Activated effector memory CD4-positive, alpha-beta T cell treated with Interleukin-2 at 50 U/mL for 16 hours (primary cell): ENCODE data around the gene SLC6A20.
"Not testable (repeated sequence)": the region's sequence is repeated elsewhere in the genome, so short reads cannot be mapped to it uniquely, and the experiment has no call there.

Experiments used
- DNase-seq: peaks from one replicate; pipeline ENCODE4 v3.0.0-alpha.2; 2020

The SLC6A20 gene

GRCh38 chr3:45777746-45778386 lies 18.5 kb downstream of the SLC6A20 start:
- DNase-seq, result no peak

GRCh38 chr3:45777111-45777745 lies 19.1 kb downstream of the SLC6A20 start:
- DNase-seq, result no peak

DNA sequence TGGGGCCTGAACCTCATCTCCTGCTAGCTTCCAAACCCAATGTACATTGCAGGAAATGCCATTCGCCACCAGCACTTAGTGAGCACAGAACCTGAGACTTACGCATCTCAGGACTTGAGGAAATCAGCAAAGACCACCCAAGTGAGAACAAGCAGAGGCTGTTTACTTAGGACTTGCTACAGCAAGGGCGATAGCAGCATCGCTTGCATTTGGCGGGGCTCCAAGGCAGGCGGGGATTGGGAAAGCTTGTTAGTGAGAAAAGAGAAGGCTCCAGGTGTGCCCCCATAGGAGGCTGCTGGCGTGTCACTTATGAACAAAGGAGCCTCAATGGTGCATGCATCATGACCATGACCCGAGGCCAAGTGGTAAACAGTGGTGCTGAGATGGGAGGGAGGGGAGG lies 19.7 kb downstream of the SLC6A20 start:
- no peak for DNase-seq

DNA sequence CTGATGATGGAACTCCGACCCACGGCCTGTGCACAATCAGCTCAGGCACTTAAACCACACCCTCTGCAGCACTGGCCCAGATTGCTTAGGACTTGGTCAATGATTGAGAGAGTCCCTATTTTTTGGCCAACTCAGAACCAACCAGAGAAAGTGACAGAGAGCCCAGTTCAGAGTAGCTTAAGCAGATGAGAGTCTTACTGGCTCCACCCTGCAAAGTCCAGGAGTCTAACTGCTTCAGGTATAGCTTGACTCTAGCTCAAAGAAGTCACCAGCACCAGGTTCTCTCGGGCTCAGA lies 20.1 kb downstream of the SLC6A20 start:
- no peak for DNase-seq

DNA sequence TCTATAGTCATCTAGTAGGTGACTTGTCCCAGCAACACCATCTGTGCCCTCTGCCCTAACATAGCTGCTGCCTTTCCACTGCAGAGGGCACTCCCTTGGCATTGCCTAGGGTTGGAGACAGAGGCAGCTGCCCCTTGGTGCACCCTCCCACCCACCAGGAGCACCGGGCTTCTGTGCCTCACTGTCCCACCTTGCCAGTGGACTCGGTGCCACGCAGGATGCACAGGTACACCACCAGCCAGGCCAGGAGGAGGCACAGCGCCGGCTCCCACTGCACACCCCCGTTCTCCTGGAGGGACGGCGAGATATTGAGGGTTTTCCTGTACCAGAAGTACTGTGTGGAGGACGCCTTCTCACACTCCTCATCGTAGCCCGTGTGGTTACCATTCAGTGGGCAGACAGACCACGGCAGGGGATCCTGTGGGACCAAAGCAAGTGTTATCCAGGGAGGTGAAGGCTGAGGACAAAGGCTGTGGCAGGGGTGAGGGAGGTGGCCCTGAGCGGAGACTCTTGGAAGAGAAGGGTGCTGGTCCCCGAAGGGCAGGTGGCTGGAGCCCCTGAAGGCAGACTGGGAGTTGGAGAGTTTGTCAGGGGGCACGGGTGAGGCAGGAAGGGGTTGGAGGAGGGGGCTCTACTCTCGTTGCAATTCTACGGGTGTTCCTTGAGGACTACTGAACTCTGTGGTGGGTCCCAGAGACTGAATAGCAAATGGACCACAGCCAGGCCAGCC lies 20.6 kb downstream of the SLC6A20 start:
- no peak for DNase-seq

GRCh38 chr3:45774581-45775521 lies 21.5 kb downstream of the SLC6A20 start:
- no peak for DNase-seq

DNA sequence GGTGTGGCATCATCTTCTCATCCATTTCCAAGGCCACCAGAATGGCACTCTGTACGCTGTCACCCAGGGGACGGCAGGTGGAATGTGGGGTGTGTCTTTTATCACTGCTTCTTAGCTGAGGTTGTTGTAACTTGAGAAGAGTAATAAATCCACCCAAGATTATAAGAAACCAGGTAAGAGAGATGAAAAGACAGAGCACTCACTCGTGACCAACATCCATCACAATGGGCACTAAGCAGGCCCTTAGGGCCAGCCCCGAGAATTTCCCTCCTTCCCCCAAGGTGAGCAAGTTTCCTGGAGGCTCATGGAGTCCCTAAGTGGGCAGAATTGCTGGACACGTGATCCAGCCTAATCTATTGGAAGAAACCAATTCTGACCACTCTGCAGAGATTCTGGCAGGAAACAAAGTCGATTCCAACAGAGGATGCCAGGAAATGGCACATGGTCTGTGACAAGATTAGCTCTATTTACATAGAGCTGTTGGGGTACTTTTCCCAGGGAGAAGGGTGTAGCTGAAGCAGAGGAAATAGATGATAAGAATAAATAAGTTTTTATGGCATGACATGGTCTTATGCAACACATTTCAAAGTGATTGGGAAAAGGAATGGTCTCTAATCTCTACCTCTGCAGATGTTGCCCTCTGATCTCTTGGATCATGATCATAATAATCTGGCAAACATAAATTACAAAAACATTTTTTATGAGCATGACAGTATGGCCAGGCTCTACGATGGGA lies 22.5 kb downstream of the SLC6A20 start:
- DNase-seq, result no peak

DNA sequence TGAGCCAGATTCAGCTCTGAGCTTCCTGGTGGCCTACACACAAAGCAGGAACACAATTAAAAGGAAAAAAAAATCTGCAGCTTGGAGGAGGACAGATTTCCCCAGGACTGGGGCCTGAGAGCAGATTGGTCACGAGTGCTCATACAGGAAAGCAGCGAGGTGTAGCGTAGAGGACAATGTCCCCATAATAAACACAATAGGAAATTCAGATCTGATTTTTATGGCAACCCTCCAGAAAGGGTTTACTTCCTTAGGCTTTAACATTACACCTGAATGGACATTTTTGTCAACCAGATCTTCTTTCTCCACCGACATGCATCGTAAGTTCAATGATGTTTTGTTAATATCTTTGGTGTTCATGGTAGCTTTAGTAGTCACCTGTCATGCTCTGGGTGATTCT lies 23.3 kb downstream of the SLC6A20 start:
- no peak for DNase-seq

DNA sequence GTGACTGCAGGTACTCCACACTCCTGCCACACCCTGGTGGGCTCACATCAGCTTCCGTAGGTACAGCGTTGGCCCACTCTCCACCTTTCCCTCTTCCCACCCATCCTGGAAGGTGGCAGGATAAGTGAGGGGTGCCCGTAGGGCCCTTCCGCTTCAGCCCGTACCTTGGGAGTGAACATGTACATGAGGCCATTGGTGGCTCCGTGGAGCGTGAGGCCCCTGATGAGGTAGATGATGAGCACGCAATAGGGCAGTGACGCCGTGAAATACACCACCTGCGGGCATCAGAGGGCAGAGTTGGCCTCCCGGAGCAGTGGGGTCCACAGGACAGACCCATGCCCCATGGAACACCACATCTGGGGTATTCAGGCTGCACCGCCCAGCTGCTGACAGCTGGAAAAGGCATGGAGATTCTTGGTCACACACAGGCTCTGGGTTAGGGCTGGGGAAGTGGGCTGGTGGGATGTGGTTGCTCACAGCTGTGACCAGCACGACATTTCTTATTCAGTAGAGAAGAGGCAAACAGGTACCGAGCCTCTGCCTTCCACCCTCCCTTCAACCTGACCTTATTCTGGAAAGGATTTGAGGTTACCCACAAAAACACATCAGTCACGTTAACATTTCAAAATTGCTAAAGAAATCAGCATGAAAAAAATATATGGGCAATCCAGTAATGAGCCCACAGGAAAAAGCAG lies 23.8 kb downstream of the SLC6A20 start:
- no peak for DNase-seq

DNA sequence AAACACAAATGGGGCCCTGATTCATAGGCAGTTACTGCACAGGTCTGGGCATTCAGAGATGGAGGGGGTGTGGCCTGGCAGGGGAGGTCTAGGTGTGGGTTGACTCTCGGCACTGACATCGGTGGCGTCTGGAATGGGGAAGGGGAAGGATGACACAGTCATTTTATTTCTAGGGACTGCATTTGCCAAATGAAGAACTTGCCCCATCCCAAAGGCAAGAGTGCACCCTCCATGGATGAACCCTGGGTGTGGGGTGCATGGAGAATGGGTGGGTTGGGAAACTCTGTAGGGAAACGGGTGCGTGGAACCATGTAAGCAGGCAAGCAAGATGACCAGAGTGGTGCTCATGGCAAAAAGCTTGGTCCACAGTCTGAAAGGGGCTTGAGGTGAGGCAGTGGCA lies 24.5 kb downstream of the SLC6A20 start:
- DNase-seq, result no peak

GRCh38 chr3:45771166-45771775 lies 25.1 kb downstream of the SLC6A20 start:
- no peak for DNase-seq

GRCh38 chr3:45765958-45766357 lies 30.4 kb downstream of the SLC6A20 start:
- DNase-seq, result no peak

- no peak for DNase-seq
These were observed 31.0 kb downstream of the SLC6A20 start for GRCh38 chr3:45765266-45765851.

DNA sequence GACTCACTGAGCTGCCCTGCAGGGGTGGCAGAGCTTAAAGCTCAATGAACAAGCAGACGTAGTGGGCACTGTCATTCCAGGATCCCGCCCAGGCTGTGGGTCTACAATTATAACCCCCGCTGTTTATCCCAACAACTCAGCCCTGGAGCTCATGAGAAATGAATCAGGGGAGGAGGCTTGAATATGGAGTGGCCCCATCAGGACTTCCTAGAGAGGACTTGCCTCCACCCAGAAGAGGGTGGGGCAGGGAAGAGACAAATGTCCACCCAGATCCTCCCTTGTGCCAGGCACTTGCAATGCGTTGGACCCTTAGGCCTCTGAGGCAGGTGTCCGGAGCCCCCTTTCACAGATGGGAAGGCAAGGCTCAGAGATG lies 33.0 kb downstream of the SLC6A20 start:
- DNase-seq, result no peak

DNA sequence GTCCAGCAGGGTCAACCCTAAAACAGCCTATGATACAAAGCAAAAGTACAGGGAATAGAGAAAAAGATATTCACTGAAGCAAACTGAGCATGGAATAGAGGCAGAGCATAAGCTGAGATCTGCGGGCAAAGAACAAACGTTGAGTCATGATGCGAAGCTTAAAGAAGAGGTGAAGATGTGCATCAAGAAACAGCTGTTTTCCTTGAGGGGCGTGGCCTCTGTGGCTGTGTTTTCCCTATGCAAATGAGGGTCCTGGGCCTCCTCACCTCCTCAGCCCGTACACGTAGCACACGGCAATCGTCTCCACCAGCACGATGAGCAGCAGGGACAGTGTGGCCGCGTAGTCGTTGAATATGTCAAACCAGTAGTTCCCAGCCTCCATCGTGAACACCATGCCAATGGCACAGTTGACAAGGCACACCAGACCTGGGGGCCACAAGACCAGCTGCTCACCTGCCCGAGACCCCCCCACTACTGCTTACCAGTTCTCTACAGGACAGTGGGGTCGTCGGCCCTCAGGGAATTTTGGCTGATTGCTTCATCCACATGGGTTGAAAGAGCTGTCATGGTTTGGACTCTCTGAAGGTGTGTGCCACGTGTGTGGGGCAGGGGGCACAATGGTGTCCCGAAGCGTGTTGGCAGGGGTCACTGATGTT lies 33.6 kb downstream of the SLC6A20 start:
- DNase-seq, result no peak

- DNase-seq, result no peak
These were observed 34.5 kb downstream of the SLC6A20 start for GRCh38 chr3:45761831-45762230.

GRCh38 chr3:45760878-45761711 lies 35.2 kb downstream of the SLC6A20 start:
- no peak for DNase-seq

- DNase-seq, result no peak
These were observed 36.5 kb downstream of the SLC6A20 start for GRCh38 chr3:45759851-45760250.

DNA sequence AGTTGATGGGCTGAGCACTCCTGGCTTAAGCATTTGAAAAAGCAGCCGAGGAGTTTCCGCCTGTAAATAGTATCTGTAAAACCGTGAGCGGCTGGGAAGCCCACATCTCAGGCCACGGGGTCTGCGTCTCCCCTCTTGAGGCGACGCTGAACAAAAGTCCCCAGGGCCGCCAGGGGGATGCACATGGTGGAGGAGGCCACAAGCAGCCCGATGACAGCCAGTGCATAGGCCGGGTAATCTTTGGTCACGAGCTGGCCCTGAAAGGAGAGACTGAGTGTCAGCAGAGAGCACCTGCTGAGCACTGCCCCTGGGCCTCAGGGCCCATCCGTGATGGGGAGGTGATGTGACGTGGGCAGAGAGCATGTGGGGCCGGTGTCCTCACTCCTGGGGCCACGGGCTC lies 37.5 kb downstream of the SLC6A20 start:
- DNase-seq, result no peak

- not testable (repeated sequence) for DNase-seq
These were observed 39.2 kb downstream of the SLC6A20 start for GRCh38 chr3:45757141-45757540.
